GM18498 (cell line): Measurements from ENCODE around the gene PAH.
"Not testable (repeated sequence)": the region's sequence is repeated elsewhere in the genome, so short reads cannot be mapped to it uniquely, and the experiment has no call there.

ENCODE experiments used
- ATAC-seq: cut with Tn5 transposase; IDR thresholded peaks from one replicate; pipeline ENCODE4 v1.9.1; 2021; ENCODE audit warnings: mild to moderate bottlenecking, moderate library complexity; ENCODE audit not compliant: unreplicated experiment

PAH gene

DNA sequence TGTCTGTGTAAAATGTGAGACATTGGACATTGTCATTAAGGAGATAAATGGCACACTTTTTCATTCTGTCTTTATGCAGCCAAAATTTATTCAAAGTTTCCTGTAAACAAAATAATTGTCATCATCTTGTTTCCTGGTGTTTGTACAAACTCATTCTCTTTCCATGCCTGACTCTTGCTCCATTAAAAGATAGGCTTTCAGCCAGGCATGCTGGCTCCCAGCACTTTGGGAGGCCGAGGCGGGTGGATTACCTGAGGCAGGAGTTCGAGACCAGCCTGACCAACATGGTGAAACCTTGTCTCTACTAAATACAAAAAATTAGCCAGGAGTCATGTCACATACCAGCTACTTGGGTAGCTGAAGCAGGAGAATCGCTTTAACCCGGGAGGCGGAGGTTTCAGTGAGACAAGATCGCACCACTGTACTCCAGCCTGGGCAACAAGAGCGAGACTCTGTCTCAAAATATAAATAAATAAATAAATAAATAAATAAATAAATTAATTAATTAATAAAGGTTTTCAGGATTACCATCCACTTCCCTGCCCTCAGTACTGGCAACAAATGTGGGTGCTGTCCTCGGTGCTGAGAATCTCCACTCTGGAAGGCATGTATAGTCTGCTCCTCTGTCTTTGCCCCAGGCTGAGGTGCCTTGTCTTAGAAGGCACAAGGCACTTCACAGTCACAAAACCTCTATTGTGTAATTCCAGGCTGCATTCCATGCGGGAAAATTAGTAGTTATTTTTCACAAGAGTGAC lies 83.2 kb downstream of the PAH start:
- ATAC-seq = no peak

DNA sequence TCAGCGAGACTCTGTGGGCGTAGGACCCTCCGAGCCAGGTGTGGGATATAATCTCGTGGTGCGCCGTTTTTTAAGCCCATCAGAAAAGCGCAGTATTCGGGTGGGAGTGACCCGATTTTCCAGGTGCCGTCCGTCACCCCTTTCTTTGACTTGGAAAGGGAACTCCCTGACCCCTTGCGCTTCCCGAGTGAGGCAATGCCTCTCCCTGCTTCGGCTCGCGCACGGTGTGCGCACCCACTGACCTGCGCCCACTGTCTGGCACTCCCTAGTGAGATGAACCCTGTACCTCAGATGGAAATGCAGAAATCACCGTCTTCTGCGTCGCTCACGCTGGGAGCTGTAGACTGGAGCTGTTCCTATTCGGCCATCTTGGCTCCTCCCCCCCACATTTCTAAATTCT lies 84.2 kb downstream of the PAH start:
- ATAC-seq = not testable (repeated sequence)

DNA sequence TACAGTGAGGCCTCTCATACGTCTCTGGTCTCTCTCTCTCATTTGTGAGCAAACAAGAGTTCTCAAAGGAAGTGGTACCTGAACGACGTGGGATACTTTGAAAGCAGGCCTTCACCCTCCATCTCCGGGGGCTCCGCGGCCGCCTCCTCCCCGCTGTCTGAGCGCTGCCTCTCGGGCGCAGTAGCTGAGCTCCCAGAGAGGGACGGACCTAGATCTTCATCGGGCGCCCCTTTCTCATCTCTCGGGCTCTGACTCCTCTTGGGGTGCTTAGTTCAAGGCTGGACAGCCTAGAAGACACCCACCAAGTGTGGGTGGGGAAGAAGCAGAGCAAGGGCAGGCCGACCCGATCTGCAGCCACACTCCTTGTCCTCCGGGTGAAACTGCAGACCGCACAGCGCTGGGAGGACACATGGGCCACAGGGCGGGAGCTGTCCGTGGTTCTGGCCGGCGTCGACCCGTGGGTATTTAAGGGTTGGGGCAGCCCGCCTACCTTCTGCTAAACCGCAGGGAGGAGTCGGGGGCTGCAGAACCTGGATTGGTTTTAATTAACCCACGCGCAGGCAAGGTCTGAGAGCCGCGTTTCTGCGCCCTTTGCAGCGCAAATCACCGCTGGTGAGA lies 92.7 kb downstream of the PAH start:
- no peak for ATAC-seq

DNA sequence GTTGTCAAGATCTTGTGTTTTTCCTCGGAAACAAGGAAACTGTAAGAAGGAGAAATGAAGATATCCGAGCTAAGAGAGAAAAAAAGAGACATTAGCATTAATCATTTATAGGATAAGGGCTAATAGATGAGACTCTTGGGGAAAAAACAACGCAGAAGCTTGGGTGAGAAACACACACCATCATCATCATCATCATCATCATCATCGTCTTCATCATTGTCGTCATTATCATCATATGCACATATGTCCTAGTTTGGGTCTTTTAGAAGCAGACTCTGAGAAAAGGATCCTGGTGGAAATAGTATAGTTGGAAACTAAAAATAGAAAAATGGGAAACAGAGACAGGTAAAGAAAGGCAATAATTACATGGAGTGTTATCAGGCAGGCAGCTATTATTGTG lies 95.9 kb downstream of the PAH start:
- no peak for ATAC-seq

DNA sequence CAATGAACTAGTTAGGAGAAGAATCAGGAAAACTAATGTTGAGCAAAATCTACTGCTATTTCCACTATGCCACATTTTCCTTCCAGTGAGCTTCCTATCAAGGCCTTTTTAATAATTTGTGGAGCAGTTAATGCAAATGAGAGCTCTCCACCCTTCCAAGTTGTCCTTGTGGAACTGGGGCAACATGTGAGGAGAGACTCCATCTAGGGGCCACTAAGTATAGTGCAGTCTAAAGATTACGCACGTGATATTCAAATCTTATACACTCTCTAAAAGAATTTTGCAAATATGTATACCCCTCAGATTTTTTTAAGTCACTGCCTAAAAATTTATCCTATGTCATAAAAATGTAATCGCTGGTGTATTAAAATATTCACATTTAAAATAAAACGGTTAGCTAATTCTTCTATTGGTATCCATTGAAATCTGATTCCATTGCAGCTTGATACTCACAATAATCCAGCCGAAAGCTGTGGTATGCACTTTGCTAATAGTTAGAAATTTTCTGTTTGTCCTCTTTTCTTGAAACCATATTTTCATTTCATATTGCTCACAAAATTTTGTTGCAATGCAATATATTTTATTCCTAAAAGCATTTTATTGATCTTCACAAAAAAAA lies 100.1 kb downstream of the PAH start:
- ATAC-seq = peak; percentile 51

DNA sequence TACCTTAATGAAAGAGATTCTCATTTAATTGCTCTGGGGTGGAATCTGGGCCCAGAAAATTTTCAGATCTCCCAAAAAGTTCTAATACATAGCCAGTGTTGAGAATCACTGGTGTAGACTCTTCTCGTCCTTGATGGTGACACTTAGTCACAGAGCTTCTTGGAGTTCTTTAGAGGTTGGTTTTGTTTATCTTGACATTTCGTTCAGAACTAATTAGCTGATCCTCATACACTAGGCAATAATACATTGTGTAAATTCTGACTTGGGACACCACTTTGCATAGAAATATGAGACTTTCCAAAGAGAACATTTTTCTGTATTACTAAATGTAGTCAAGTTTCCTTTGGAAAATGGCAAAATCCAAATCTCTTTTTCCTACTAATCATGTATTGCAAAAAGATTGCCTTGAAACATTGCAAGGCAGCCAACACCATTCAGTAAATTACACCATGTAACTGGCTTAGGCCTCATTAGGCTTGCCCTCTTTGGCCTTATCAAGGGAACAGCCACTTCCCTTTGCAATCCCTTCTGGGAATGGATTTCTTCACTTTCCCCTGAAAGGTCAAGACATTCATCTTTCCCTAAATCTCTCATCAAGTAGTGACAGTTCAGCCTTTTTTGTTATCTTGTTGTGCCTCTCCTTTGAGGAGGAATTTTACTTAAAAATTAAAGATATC lies 102.2 kb downstream of the PAH start:
- no peak for ATAC-seq

DNA sequence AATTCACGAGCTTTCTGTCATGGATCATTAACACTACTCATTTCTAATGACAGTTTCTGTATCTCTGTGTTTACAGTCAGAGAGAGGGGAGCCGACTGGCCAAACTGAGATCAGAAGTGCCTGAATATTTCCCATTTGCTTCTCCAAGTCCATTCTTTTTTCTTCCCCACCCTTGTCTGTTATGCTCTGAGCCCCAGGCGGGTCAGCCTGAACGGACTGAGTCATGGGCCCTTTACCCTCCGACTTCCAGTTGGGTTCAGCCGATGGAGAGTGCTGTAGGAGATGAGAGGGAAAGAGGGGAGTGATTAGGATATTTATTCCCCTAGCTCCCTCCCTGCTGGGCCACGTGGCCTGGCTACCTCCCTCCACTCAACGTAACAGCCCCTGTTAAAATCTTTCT lies 104.7 kb downstream of the PAH start:
- no peak for ATAC-seq

DNA sequence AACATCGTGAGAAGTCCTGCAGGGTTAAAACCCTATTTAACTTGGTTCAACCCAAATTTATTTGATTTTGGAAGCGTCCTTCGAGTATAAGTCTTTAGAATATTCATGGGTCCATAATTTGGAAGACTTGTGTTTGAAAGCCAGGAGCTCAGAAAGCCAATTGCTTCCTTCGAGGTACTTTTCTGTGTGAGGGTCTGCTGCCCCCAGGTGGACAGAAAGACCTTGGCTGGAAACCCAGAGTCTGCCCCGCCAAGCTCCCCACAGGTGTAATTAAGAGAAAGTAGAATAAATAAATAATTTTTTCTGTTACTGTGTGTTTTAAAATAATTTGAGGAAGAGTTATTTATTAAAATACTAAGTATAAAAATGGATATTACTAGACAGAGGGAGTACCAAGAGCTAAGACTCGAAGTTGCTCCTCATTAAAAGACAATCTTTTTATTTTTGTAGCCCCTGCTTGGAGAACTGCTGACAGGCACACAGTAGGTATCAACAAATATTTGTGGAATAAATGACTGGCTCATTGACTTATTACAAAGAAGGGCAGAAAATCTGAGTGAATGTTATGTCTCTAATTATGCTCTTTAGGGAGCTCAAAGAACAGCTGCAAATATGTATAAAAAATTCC lies 105.8 kb downstream of the PAH start:
- no peak for ATAC-seq

DNA sequence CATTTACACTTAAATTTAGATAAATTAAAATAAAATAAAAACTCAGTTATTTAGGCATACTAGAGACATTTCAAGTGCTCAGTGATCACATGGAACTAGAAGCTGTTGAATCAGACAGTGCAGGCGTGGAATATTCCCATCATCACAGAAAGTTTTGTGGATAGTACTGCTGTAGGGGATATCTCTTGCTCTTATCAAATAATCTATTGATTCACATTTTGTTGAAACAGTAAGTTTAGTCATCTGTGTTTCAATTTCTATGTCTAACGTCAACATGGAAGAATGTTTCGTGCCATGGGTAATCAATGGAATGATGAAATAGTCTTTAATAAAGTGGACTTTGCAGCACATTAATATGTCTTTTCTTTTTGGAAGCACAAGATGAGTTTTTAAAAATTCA lies 108.6 kb downstream of the PAH start:
- no peak for ATAC-seq

DNA sequence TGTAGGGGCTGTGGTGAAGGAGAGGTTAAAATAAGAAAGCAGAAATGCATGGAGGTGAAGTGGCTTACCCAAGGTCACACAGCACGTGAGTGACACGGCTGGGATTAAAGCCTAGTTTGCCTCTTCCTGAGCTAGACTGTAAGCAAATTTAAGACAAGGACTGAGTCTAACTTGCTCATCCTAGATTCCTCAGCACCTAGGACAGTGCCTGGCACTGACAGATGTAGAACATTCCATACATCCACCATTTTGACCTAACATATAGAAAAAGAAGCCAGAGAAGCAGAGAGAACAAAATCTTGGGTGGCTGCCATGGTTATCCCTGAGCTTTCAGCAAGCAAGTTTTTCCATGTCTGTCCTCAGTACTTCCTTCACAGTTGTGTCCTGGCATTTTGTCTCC lies 110.5 kb downstream of the PAH start:
- no peak for ATAC-seq

DNA sequence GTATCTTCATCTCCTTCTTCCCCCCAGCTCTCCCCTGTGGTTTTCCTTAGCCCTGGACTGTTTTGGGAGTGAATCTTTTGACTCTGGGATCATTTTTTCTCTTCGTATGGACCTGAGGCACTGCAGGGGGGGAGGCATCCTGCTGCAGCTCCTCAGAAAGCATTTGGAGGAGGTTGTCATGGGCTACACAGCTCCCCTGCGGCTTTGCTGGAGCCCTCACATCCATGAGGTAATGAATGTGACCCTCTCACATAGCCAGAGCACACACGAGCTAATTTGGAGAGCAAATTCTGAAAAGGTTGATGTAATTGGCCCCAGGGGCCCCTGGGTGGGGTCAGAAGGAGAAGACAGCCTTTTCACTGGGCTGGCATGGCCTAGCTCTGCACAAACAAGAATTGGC lies 110.9 kb downstream of the PAH start:
- no peak for ATAC-seq

DNA sequence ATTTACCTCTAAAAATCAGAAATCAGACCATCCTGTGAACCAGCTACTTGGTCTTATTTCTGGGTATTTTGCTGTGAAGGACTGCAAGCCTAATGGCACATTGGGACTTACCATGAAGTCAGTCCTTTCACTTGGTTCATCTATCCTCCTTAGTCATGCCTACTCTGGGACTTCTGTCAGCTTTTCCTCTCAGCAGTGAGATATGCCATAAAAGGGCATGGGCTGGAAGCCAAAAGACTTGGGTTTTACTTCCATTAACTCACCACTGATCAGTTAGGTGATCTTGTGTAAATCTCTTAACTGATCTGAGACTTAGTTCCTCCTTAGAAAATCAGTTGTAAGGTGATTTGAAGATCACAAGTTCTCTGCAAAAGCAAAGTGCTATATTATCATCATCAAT lies 116.5 kb downstream of the PAH start:
- ATAC-seq = no peak

DNA sequence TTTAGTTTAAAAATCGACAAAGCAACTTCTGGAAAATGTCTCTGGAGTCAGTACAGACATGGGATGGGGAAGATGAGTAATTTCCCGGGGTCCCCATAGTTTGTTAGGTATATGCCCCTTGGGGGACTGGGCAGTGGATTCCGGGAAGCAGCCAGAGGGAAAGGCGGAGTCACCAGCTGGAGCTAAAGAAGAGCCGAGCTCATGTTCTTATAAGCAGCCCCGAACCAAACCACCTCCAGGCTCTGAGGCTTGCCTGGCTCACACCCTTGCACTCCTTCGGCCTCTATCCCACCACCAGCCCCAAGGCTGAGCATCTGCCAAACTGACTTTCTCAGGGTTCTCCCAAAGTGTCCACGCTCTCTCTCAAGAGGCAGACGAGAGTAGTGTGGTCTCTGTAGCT lies 117.8 kb downstream of the PAH start:
- ATAC-seq = no peak

DNA sequence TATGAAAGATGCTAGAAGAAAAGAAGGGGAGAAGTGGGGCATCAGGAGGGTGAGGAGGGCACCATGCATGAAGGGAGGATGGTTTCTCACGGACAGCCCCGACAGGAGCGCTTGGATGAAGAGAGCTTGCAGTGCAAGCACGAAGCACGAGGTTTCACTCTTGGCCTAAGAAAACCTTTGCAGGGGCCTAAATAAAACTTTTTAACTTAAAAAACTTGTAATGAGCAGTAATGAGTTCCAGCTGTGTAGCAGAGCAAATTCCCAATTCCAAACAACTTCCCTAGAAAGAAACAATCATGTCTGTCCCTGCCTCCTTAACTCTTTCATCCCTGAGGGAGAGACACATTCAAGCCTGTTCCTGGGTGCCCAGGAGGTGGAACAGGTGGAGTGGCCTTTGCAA lies 119.5 kb downstream of the PAH start:
- ATAC-seq = no peak

DNA sequence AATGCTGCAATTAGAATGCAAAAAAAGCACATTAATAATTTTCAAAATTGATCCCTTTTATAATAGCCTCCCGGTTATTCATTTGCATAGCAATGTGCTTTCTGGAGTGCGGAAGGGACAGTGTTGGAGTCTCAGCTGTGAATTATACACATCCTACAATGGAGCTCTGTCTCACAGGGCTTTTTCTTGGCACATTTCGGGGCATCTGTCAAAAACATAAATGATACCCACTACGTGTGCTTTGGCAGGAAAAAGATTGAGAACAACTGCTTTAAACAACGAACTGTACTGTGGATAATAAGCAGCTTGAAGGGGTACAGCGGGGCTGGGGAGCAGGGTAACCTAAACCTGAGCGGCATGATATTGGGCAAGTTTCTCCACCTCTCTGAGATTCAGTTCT lies 123.1 kb downstream of the PAH start:
- ATAC-seq = no peak
